ENCODE data around the gene CHRNA4.

CHRNA4 gene

DNA sequence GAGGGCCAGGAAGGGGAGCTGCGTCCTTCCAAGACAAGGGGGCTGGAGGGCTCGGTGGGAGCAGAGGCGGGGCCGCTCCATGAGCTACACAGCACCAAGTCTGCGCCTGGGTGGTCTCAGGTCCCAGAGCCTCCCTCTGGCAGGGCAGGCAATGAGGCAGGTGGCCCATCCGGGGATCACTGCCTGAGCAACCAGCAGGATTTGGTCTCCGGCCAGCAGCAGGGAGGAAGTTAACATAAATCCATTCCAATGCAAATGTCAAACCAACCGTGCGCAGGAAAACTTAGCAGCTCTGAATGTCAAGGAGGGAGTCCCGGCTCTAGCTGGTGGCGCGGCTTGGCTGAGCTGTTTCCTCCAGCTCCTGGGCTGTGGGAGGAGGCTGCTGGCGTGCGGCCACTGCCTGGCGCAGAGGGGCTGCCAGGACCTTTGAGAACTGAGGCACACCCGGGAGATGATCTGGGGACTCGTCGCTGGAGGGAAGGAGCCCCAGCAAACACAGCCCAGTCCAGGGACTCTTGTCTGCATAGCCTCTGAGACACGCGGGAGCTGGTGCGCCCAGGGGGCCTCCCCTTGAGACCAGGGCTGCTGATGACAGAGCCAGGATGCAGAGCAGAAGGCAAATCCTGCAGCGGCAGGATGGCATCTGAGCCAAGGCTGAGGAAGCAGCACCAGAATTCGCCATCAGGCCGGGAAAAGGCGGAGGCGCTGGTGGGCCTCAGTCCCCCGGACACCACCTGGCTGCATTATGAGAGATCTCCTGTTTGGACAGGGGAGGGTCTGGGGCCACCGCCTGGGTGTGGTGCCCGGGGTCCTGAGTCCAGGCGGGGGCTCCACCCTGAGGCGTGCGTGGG is 33.1 kb upstream of the CHRNA4 start:
- ChIA-PET POLR2A (interaction anchor here (1.0 kb wide), 1 partner anchor 8 kb away, joined by 3 read pairs; no protein-coding TSS in a partner anchor), CTCF (interaction anchor here (0.9 kb wide), 1 partner anchor 13 kb away, joined by 5 read pairs; no protein-coding TSS in a partner anchor)
- TF ChIP-seq, protein P1, sequence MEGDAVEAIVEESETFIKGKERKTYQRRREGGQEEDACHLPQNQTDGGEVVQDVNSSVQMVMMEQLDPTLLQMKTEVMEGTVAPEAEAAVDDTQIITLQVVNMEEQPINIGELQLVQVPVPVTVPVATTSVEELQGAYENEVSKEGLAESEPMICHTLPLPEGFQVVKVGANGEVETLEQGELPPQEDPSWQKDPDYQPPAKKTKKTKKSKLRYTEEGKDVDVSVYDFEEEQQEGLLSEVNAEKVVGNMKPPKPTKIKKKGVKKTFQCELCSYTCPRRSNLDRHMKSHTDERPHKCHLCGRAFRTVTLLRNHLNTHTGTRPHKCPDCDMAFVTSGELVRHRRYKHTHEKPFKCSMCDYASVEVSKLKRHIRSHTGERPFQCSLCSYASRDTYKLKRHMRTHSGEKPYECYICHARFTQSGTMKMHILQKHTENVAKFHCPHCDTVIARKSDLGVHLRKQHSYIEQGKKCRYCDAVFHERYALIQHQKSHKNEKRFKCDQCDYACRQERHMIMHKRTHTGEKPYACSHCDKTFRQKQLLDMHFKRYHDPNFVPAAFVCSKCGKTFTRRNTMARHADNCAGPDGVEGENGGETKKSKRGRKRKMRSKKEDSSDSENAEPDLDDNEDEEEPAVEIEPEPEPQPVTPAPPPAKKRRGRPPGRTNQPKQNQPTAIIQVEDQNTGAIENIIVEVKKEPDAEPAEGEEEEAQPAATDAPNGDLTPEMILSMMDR (IDR thresholded peaks at IDR 0.05; ENCODE audit: insufficient read depth, low read length, missing control alignments) = no peak
- DNase-seq (ENCODE audit: low read depth, low spot score) = no peak
- no peak overlapping the region for H3K4me3 ChIP-seq (ENCODE audit: low read depth, low read length)

DNA sequence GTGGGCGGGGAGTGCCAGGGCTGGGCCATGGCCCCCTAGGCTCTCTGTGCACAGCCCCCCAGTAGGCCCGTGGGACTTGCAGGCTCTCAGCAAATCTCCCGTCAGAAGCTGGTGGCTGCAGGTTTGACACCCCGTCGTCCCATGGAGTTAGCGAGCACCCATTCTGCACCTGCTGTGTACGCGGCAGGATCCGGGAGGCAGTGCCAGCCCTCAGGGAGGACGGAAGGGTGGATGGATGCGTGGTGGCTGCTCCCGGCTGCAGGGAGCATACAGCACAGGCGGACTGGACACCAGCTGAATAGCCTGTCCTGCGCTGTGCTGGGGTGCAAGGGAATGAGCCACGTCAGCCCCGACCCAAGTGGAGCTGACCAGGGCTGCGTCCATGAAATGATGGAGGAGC is 32.4 kb upstream of the CHRNA4 start:
- POLR2A ChIA-PET = interaction anchor here (1.0 kb wide), 1 partner anchor 8 kb away, joined by 3 read pairs; no protein-coding TSS in a partner anchor
- H3K4me3 ChIP-seq (ENCODE audit: low read depth, low read length) = no peak overlapping the region
- CTCF ChIA-PET = interaction anchor here (0.9 kb wide), 1 partner anchor 12 kb away, joined by 5 read pairs; no protein-coding TSS in a partner anchor
- no peak for DNase-seq (ENCODE audit: low read depth, low spot score)
- TF ChIP-seq, protein P1 (IDR thresholded peaks at IDR 0.05; ENCODE audit: insufficient read depth, low read length, missing control alignments) = no peak

DNA sequence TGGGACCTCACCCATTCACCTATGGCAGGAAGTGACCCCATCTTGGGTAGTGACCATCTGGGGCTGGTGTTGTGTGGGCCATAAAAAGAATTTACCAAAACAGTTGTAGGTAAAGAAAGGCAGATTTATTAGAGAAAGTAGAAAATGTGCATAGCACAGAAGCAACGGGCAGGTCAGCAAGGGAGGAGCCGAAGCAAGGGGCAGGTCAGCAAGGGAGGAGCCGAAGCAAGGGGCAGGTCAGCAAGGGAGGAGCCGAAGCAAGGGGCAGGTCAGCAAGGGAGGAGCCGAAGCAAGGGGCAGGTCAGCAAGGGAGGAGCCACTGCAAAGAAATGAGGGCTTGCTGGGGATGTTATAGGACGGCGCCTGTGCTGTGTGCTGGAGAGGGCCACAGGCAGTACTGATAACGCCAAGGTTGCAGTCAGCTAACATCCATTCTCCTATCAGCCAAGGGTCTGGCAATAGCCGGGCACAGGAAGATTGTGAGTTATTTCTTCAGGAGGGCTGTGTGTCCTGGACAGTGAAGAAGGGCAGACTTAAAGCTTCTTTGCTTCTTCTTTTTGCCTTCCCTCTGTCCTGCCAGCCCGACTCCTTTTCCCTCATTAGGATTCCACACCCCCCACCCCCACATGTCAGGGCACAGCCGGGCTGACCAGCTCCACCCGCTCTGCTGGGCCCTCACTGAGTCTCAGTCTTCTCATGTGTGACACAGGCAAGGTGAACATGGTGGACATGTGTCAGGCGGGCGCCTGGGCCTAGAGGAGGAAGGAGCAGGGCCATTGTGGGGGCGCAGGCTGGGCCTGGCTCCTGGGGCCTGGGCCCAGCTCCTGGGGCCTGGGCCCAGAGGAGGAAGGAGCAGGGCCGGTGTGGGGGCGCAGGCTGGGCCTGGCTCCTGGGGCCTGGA is 31.6 kb upstream of the CHRNA4 start:
- POLR2A ChIA-PET = no interaction called here
- CTCF ChIA-PET = interaction anchor here (1.0 kb wide), 1 partner anchor 11 kb away, joined by 3 read pairs; no protein-coding TSS in a partner anchor
- TF ChIP-seq, protein P1 (IDR thresholded peaks at IDR 0.05; ENCODE audit: insufficient read depth, low read length, missing control alignments) = no peak
- no peak for DNase-seq (ENCODE audit: low read depth, low spot score)
- H3K4me3 ChIP-seq (ENCODE audit: low read depth, low read length) = no peak overlapping the region

DNA sequence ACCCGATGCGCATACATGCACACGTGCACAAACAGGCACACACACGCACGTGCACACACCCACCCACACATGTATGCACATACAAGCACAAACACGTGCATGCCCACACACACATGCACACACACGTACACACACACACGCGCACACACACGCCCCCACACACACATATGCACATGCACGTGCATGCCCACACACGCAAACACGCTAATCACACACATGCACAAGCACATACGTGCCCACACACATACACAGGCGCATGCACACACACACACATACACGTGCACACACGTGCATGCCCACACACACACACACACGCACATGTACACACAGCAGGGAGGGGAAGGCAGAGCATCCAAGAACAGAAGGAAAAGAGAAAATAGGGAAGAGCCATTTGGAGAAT is 26.8 kb upstream of the CHRNA4 start:
- no peak overlapping the region for H3K4me3 ChIP-seq (ENCODE audit: low read depth, low read length)
- CTCF ChIA-PET = no interaction called here
- TF ChIP-seq, protein P1 (IDR thresholded peaks at IDR 0.05; ENCODE audit: insufficient read depth, low read length, missing control alignments) = no peak
- DNase-seq (ENCODE audit: low read depth, low spot score) = no peak
- POLR2A ChIA-PET = no interaction called here

DNA sequence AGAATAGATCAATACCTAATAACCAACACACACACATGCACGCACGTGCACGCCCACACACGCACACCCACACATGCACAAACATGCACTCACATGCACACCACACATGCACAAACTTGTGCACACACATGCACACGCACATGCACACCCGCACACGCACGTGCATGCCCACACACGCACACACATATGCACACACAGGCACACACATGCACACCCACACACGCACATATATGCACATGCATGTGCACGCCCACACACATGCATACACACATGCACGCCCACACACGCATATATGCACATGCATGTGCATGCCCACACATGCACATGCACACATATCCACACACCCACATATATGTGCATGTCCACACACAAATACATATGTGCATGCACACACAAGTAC is 26.2 kb upstream of the CHRNA4 start:
- CTCF ChIA-PET = no interaction called here
- POLR2A ChIA-PET = no interaction called here
- TF ChIP-seq, protein P1 (IDR thresholded peaks at IDR 0.05; ENCODE audit: insufficient read depth, low read length, missing control alignments) = no peak
- DNase-seq (ENCODE audit: low read depth, low spot score) = no peak
- no peak overlapping the region for H3K4me3 ChIP-seq (ENCODE audit: low read depth, low read length)

DNA sequence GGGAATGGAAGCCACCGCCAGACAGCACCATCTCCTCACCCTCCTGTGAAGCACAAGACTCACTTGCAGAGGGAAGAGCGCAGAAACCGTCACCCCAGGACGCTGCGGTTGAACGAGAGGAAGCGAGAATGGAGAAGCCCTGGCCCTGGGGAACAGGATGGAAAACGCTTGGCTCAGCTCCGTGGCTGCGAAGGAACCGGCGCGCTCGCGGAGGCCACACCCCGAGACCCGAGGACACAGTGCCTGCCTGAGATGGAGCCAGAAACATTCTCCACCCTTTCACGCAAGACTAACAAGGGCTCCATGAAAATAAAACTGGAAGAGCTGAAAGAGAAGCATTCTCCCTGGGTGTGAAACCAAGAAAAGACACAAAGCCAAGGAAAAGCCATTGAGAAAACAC is 25.3 kb upstream of the CHRNA4 start:
- CTCF ChIA-PET = no interaction called here
- no peak for DNase-seq (ENCODE audit: low read depth, low spot score)
- H3K4me3 ChIP-seq (ENCODE audit: low read depth, low read length) = no peak overlapping the region
- POLR2A ChIA-PET = no interaction called here
- TF ChIP-seq, protein P1 (IDR thresholded peaks at IDR 0.05; ENCODE audit: insufficient read depth, low read length, missing control alignments) = no peak

All from AG04449 (cell line).